SK-N-SH (cell line): ENCODE results near the gene ANKRD33B. TPM values are rescaled to one million over a fixed set of nuclear protein-coding genes. Genes with fewer than 3 reads are reported as not detected.

Source experiments
- CTCF ChIA-PET: fragments of 300-600, 350-600 bp; formaldehyde crosslinking; extraction: SDS; loops from one replicate; lab custom pipeline; 2021; lab: Yijun Ruan, JAX
- POLR2A ChIA-PET: fragments of 350-600 bp; sonication (Branson Sonifier 250); formaldehyde crosslinking; extraction: SDS; loops from one replicate; lab custom pipeline; 2020; ENCODE audit warnings: antibody characterized with exemption, inconsistent platforms; lab: Yijun Ruan, JAX
- DNase-seq: peaks from one replicate; pipeline ENCODE4 v3.0.0; 2012
- H2AFZ ChIP-seq: fragments of 200-600 bp; sonication (generic); 2 replicates; pipeline ENCODE4 v1.8.1; 2016; ENCODE audit warnings: antibody characterized with exemption, mild to moderate bottlenecking, low read depth
- H3F3A ChIP-seq: fragments of 200-600 bp; sonication (generic); replicated peaks from 2 replicates; pipeline ENCODE3; 2016; ENCODE audit warnings: antibody characterized with exemption, mild to moderate bottlenecking; ENCODE audit not compliant: insufficient read depth
- H3K27ac ChIP-seq, 2 experiments: fragments of 200-500 bp in 1 of 2; fragments of 200-600 bp in 1 of 2; sonication (Bioruptor generic) in 1 of 2; sonication (generic), shearing (Covaris generic) in 1 of 2; 2 replicates each; pipeline versions ENCODE4 v1.5.1 to v1.6.1; 2014 to 2016; ENCODE audit warnings: low read depth in 2 of 2, inconsistent platforms in 1 of 2, low read length in 1 of 2, mild to moderate bottlenecking in 1 of 2, mixed read lengths in 1 of 2
- H3K27me3 ChIP-seq: fragments of 200-600 bp; sonication (generic), shearing (Covaris generic); 2 replicates; pipeline ENCODE4 v1.6.1; 2016; ENCODE audit warnings: mixed run types; ENCODE audit not compliant: insufficient read depth
- H3K36me3 ChIP-seq, 2 experiments: fragments of 200-500 bp in 1 of 2; fragments of 200-600 bp in 1 of 2; sonication (Bioruptor generic) in 1 of 2; sonication (generic) in 1 of 2; replicated peaks in 1 of 2; 2 replicates each; pipeline versions ENCODE3 to v1.5.1; 2014 to 2016; ENCODE audit warnings: low read length in 1 of 2, mild to moderate bottlenecking in 1 of 2; ENCODE audit not compliant: insufficient read depth in 2 of 2, control insufficient read depth in 1 of 2
- H3K4me1 ChIP-seq, 2 experiments: fragments of 200-500 bp in 1 of 2; fragments of 200-600 bp in 1 of 2; sonication (Bioruptor generic) in 1 of 2; sonication (generic), shearing (Covaris generic) in 1 of 2; 2 replicates each; pipeline versions ENCODE4 v1.5.1 to v1.6.1; 2014 to 2016; ENCODE audit warnings: low read depth in 1 of 2, low read length in 1 of 2, mixed run types in 1 of 2; ENCODE audit not compliant: insufficient read depth in 2 of 2, control insufficient read depth in 1 of 2
- H3K4me2 ChIP-seq: fragments of 200-600 bp; sonication (generic), shearing (Covaris generic); 2 replicates; pipeline ENCODE4 v1.6.1; 2017; ENCODE audit warnings: mixed run types
- H3K4me3 ChIP-seq, 2 experiments: fragments of 200-500 bp in 1 of 2; fragments of 200-600 bp in 1 of 2; sonication (Bioruptor generic) in 1 of 2; sonication (generic), shearing (Covaris generic) in 1 of 2; 2 replicates each; pipeline versions ENCODE4 v1.5.1 to v1.8.1; 2014 to 2016; ENCODE audit warnings: low read depth in 2 of 2, inconsistent platforms in 1 of 2, low read length in 1 of 2, mild to moderate bottlenecking in 1 of 2, mixed read lengths in 1 of 2, moderate library complexity in 1 of 2
- H3K79me2 ChIP-seq: fragments of 200-600 bp; sonication (generic); 2 replicates; pipeline ENCODE4 v1.8.1; 2017; ENCODE audit warnings: mild to moderate bottlenecking; ENCODE audit not compliant: insufficient read depth
- H3K9ac ChIP-seq: fragments of 200-600 bp; sonication (generic); 2 replicates; pipeline ENCODE4 v1.6.1; 2017; ENCODE audit warnings: mixed run types
- H3K9me2 ChIP-seq: fragments of 200-600 bp; sonication (generic); 2 replicates; pipeline ENCODE4 v1.6.1; 2017; ENCODE audit warnings: mixed run types
- H3K9me3 ChIP-seq: fragments of 200-600 bp; sonication (generic); 2 replicates; pipeline ENCODE4 v1.6.1; 2017; ENCODE audit warnings: mixed run types, mild to moderate bottlenecking, moderate library complexity
- H4K20me1 ChIP-seq: fragments of 200-600 bp; sonication (generic); 2 replicates; pipeline ENCODE4 v1.6.1; 2017; ENCODE audit warnings: mild to moderate bottlenecking, mixed run types; ENCODE audit not compliant: insufficient read depth
- ELF1 ChIP-seq: IDR thresholded peaks from 2 replicates; pipeline ENCODE4 v1.4.0; 2012
- EZH2phosphoT487 ChIP-seq: fragments of 200-600 bp; sonication (generic); IDR thresholded peaks from 2 replicates; pipeline ENCODE4 v1.6.1; 2017; ENCODE audit warnings: low read depth, mixed run types, mild to moderate bottlenecking, antibody characterized with exemption, moderate library complexity, borderline replicate concordance
- FOXJ3 ChIP-seq: sonication (generic); formaldehyde crosslinking; IDR thresholded peaks from 2 replicates; pipeline ENCODE4 v1.5.1; 2020; ENCODE audit warnings: mild to moderate bottlenecking, missing genetic modification reagents
- GATA2 ChIP-seq: sonication (generic); formaldehyde crosslinking; IDR thresholded peaks from 2 replicates; pipeline ENCODE4 v1.5.0; 2020; ENCODE audit warnings: mild to moderate bottlenecking, missing genetic modification reagents
- MAX ChIP-seq: IDR thresholded peaks from 2 replicates; pipeline ENCODE4 v1.4.0; 2012; ENCODE audit warnings: low read depth
- NFIC ChIP-seq: IDR thresholded peaks from 2 replicates; pipeline ENCODE4 v1.4.0; 2012; ENCODE audit warnings: borderline replicate concordance
- PBX3 ChIP-seq: IDR thresholded peaks from 2 replicates; pipeline ENCODE4; 2012
- RAD21 ChIP-seq: IDR thresholded peaks from 2 replicates; pipeline ENCODE4 v1.6.1; 2012; ENCODE audit warnings: mild to moderate bottlenecking, low read length
- SIN3A ChIP-seq: IDR thresholded peaks from 2 replicates; pipeline ENCODE4 v1.6.1; 2012; ENCODE audit warnings: low read depth, mild to moderate bottlenecking, low read length, moderate library complexity, borderline replicate concordance
- SMC3 ChIP-seq: IDR thresholded peaks from 2 replicates; pipeline ENCODE4 v1.6.1; 2012; ENCODE audit warnings: low read depth, low read length, improper control_type of control experiment
- ZBTB33 ChIP-seq: IDR thresholded peaks from 2 replicates; pipeline ENCODE4 v1.4.0; 2012; ENCODE audit warnings: low read depth, borderline replicate concordance
- WGBS: methylation state at CpG from one replicate; pipeline ENCODE4 v1.1.6; 2017; ENCODE audit warnings: low lambda C conversion rate; 5-methylcytosine and 5-hydroxymethylcytosine counted together
- polyA plus RNA-seq, 3 experiments: library from polyadenylated mRNA; depleted of rRNA; stranded (reverse); fragments of >200 nt; gene quantifications; 2 replicates each; pipeline ENCODE4 v1.2.3, GENCODE V29; 2012

Gene ANKRD33B
- polyA plus RNA-seq, 1 of the 3 experiments (the other 2 are of a cell fraction) = 1.8 TPM

GRCh38 chr5:10515492-10515891 is 48.4 kb upstream of the ANKRD33B start:
- Histone ChIP-seq H3K9me3 (no peaks in the 10 kb centered on the region), H3K4me3 (no peak overlapping the region), H3K27ac (no peak overlapping the region), H3K36me3 (peaks cover 0 to 3% of the 10 kb centered on the region in 2 experiments), H3K4me1 (peaks cover 2 to 10% of the 10 kb centered on the region in 2 experiments; a peak in 2 of 4 replicates), H3K9me2 (no peaks in the 10 kb centered on the region), H3K79me2 (no peaks in the 10 kb centered on the region), H2AFZ (no peak overlapping the region), H3K4me2 (no peak overlapping the region), H3F3A (peaks cover 15% of the 10 kb centered on the region), H3K27me3 (no peaks in the 10 kb centered on the region), H4K20me1 (no peaks in the 10 kb centered on the region), H3K9ac (no peak overlapping the region)
- POLR2A ChIA-PET = no interaction called here
- CTCF ChIA-PET = no interaction called here
- 30% methylated on average over 2 of the region's 2 CpGs for WGBS
- TF ChIP-seq GATA2 (CRISPR knock-in tag) = no peak
- no peak for TF ChIP-seq FOXJ3 (CRISPR knock-in tag)
- no peak for TF ChIP-seq ELF1
- TF ChIP-seq MAX = no peak
- no peak for TF ChIP-seq SMC3
- TF ChIP-seq EZH2phosphoT487 = no peak
- no peak for TF ChIP-seq SIN3A
- no peak for TF ChIP-seq RAD21
- DNase-seq = no peak

- Histone ChIP-seq H4K20me1 (no peaks in the 10 kb centered on the region), H3K4me2 (no peak overlapping the region), H3K4me3 (no peak overlapping the region), H3K27ac (no peak overlapping the region)
- 68% methylated on average over 2 of the region's 2 CpGs for WGBS
- TF ChIP-seq NFIC (peak; percentile 14; the same call in 1 of the 2 replicates), PBX3 (peak; percentile 34; the same call in 1 of the 2 replicates), ZBTB33 (no peak)
- TF ChIP-seq, all 33 proteins: peak for 2
- no peak for DNase-seq
- Histone ChIP-seq H3K79me2 (no peaks in the 10 kb centered on the region), H3K4me1 (peaks cover 2 to 9% of the 10 kb centered on the region in 2 experiments; a peak in 2 of 4 replicates), H3K9me2 (no peaks in the 10 kb centered on the region), H3K9ac (no peak overlapping the region), H3F3A (peaks cover 11% of the 10 kb centered on the region), H3K9me3 (no peaks in the 10 kb centered on the region), H3K27me3 (no peaks in the 10 kb centered on the region), H3K36me3 (peaks cover 0 to 3% of the 10 kb centered on the region in 2 experiments), H2AFZ (no peak overlapping the region)
- ChIA-PET CTCF (no interaction called here), POLR2A (no interaction called here)
Measured at GRCh38 chr5:10518347-10518746, 45.5 kb upstream of the ANKRD33B start.
